ENCODE results near the gene TMEM9. TPM values are rescaled to one million over a fixed set of nuclear protein-coding genes. Genes with fewer than 3 reads are reported as not detected.

The TMEM9 gene
- total and polyA plus RNA-seq, 10 donors: 21.5 to 50.3 (median 34.7) TPM

GRCh38 chr1:201108614-201109013, 45.7 kb downstream of the TMEM9 start:
- no peak for TF ChIP-seq CTCF (IDR thresholded peaks at IDR 0.05 in 8 of 11, conservative IDR thresholded peaks at IDR 0.05 in 3 of 11)
- no peak for TF ChIP-seq POLR2AphosphoS5 (IDR thresholded peaks at IDR 0.05)
- no peak for TF ChIP-seq POLR2A (IDR thresholded peaks at IDR 0.05)
- no peak overlapping the region for H3K4me3 ChIP-seq
- DNase-seq: no peak
- no peaks in the 10 kb centered on the region for H3K36me3 ChIP-seq
- 55 to 100% (median 73%) methylated on average over 1 of the region's 1 CpG for WGBS, 5 donors
- H3K27me3 ChIP-seq (replicated peaks in 1 of 7): peaks cover 0 to 8% (median 0%) of the 10 kb centered on the region in 7 donors
- intact Hi-C loops (cut with DNase I; ENCODE audit: low total_unique reads): no loop called here
- H3K27ac ChIP-seq: no peak overlapping the region
- no peaks in the 10 kb centered on the region for H3K9me3 ChIP-seq
- H3K4me1 ChIP-seq: peaks cover 0 to under 1% (median under 1%) of the 10 kb centered on the region in 6 donors

- H3K9me3 ChIP-seq: no peaks in the 10 kb centered on the region
- no peaks in the 10 kb centered on the region for H3K4me1 ChIP-seq
- TF ChIP-seq CTCF (IDR thresholded peaks at IDR 0.05 in 8 of 11, conservative IDR thresholded peaks at IDR 0.05 in 3 of 11) (no peak), POLR2A (IDR thresholded peaks at IDR 0.05) (no peak), POLR2AphosphoS5 (IDR thresholded peaks at IDR 0.05) (no peak)
- intact Hi-C loops (cut with DNase I; ENCODE audit: low total_unique reads): no loop called here
- H3K36me3 ChIP-seq: no peaks in the 10 kb centered on the region
- H3K4me3 ChIP-seq: no peak overlapping the region
- H3K27me3 ChIP-seq (replicated peaks in 1 of 7): no peaks in the 10 kb centered on the region
- H3K27ac ChIP-seq: no peak overlapping the region
- no peak for DNase-seq
- WGBS, 5 donors: 75 to 91% (median 82%) methylated on average over 5 of the region's 5 CpGs
Measured at GRCh38 chr1:201105688-201106087, 48.6 kb downstream of the TMEM9 start.

- 41 to 85% (median 55%) methylated on average over 1 of the region's 1 CpG for WGBS, 5 donors
- Histone ChIP-seq H3K4me1 (no peaks in the 10 kb centered on the region), H3K27me3 (replicated peaks in 1 of 7) (no peaks in the 10 kb centered on the region), H3K9me3 (no peaks in the 10 kb centered on the region), H3K36me3 (no peaks in the 10 kb centered on the region), H3K27ac (no peak overlapping the region), H3K4me3 (no peak overlapping the region)
- TF ChIP-seq POLR2A (IDR thresholded peaks at IDR 0.05) (no peak), POLR2AphosphoS5 (IDR thresholded peaks at IDR 0.05) (no peak), CTCF (IDR thresholded peaks at IDR 0.05 in 8 of 11, conservative IDR thresholded peaks at IDR 0.05 in 3 of 11) (no peak)
- intact Hi-C loops (cut with DNase I; ENCODE audit: low total_unique reads): no loop called here
- DNase-seq: no peak
Measured at GRCh38 chr1:201104141-201104540, 50.1 kb downstream of the TMEM9 start.

GRCh38 chr1:201103666-201104065, 50.6 kb downstream of the TMEM9 start:
- H3K36me3 ChIP-seq: no peaks in the 10 kb centered on the region
- H3K27me3 ChIP-seq (replicated peaks in 1 of 7): no peaks in the 10 kb centered on the region
- intact Hi-C loops (cut with DNase I; ENCODE audit: low total_unique reads): no loop called here
- no peaks in the 10 kb centered on the region for H3K9me3 ChIP-seq
- TF ChIP-seq CTCF (IDR thresholded peaks at IDR 0.05 in 8 of 11, conservative IDR thresholded peaks at IDR 0.05 in 3 of 11): no peak
- no peak for TF ChIP-seq POLR2A (IDR thresholded peaks at IDR 0.05)
- no peak for TF ChIP-seq POLR2AphosphoS5 (IDR thresholded peaks at IDR 0.05)
- no peak for DNase-seq
- H3K27ac ChIP-seq: no peak overlapping the region
- H3K4me1 ChIP-seq: no peaks in the 10 kb centered on the region
- 86 to 95% (median 87%) methylated on average over 4 to 9 of the region's 9 CpGs for WGBS, 5 donors
- no peak overlapping the region for H3K4me3 ChIP-seq
